RCC 7860 (cell line): ENCODE results near the gene LHFPL3.
"Not testable (repeated sequence)": the region's sequence is repeated elsewhere in the genome, so short reads cannot be mapped to it uniquely, and the experiment has no call there.

Experiments
- DNase-seq: peaks from one replicate; pipeline ENCODE4 v3.0.0-alpha.2; 2015; ENCODE audit warnings: low spot score
- FAIRE-seq: peaks from 2 replicates; lab custom pipeline; 2012; peaks lifted over from hg19 to GRCh38; lab: Jason Lieb, UNC

LHFPL3 gene

GRCh38 chr7:104563350-104563901, 235.0 kb downstream of the LHFPL3 start:
- not testable (repeated sequence) for FAIRE-seq, DNase-seq

- DNase-seq (no peak), FAIRE-seq (no peak)
Measured at GRCh38 chr7:104569751-104570150, 241.3 kb downstream of the LHFPL3 start.

GRCh38 chr7:104572554-104572953, 244.2 kb downstream of the LHFPL3 start:
- FAIRE-seq (no peak), DNase-seq (no peak)

GRCh38 chr7:104584620-104585019, 256.2 kb downstream of the LHFPL3 start:
- FAIRE-seq, result no peak
- peak; percentile 38 for DNase-seq

- DNase-seq, FAIRE-seq: not testable (repeated sequence)
Measured at GRCh38 chr7:104595591-104595990, 267.2 kb downstream of the LHFPL3 start.

GRCh38 chr7:104603957-104604356, 275.6 kb downstream of the LHFPL3 start:
- DNase-seq, result no peak
- FAIRE-seq, result no peak

GRCh38 chr7:104604706-104605105, 276.3 kb downstream of the LHFPL3 start:
- no peak for FAIRE-seq
- no peak for DNase-seq

GRCh38 chr7:104621321-104621720, 292.9 kb downstream of the LHFPL3 start:
- FAIRE-seq, result no peak
- DNase-seq, result no peak

GRCh38 chr7:104625956-104626355, 297.6 kb downstream of the LHFPL3 start:
- no peak for DNase-seq
- no peak for FAIRE-seq

- no peak for DNase-seq
- FAIRE-seq, result no peak
Measured at GRCh38 chr7:104627516-104627915, 299.1 kb downstream of the LHFPL3 start.

- DNase-seq, result no peak
- FAIRE-seq, result no peak
Measured at GRCh38 chr7:104628017-104628416, 299.6 kb downstream of the LHFPL3 start.

GRCh38 chr7:104629408-104629807, 301.0 kb downstream of the LHFPL3 start:
- FAIRE-seq (no peak), DNase-seq (no peak)

- DNase-seq (no peak), FAIRE-seq (no peak)
Measured at GRCh38 chr7:104640506-104640905, 312.1 kb downstream of the LHFPL3 start.

GRCh38 chr7:104642560-104642959, 314.2 kb downstream of the LHFPL3 start:
- no peak for FAIRE-seq
- DNase-seq, result no peak

- FAIRE-seq, result no peak
- DNase-seq, result no peak
Measured at GRCh38 chr7:104643587-104644217, 315.3 kb downstream of the LHFPL3 start.

GRCh38 chr7:104650991-104651640, 322.7 kb downstream of the LHFPL3 start:
- DNase-seq (no peak), FAIRE-seq (no peak)

- no peak for FAIRE-seq
- no peak for DNase-seq
Measured at GRCh38 chr7:104652434-104652833, 324.0 kb downstream of the LHFPL3 start.

- FAIRE-seq (no peak), DNase-seq (no peak)
Measured at GRCh38 chr7:104652865-104653264, 324.5 kb downstream of the LHFPL3 start.

- DNase-seq, result no peak
- no peak for FAIRE-seq
Measured at GRCh38 chr7:104653825-104654401, 325.5 kb downstream of the LHFPL3 start.

- DNase-seq, result no peak
- FAIRE-seq, result no peak
Measured at GRCh38 chr7:104655592-104655991, 327.2 kb downstream of the LHFPL3 start.

GRCh38 chr7:104656467-104656866, 328.1 kb downstream of the LHFPL3 start:
- FAIRE-seq (no peak), DNase-seq (no peak)

- DNase-seq, result no peak
- no peak for FAIRE-seq
Measured at GRCh38 chr7:104657134-104657533, 328.7 kb downstream of the LHFPL3 start.
